ENCODE data around the gene LIX1.
"Not testable (repeated sequence)": the region's sequence is repeated elsewhere in the genome, so short reads cannot be mapped to it uniquely, and the experiment has no call there.

The LIX1 gene

GRCh38 chr5:97142521-97143254 lies at the start of gene LIX1:
Gene LIX1 (minus strand): TSS chr5:97142611. CDS start chr5:97142576, 35 bp downstream.
- H3K27me3 Mint-ChIP-seq, result peaks cover 5% of the 10 kb centered on the region
- no peaks in the 10 kb centered on the region for H3K9me3 Mint-ChIP-seq
- no peak within 1 kb of the TSS for H3K4me3 Mint-ChIP-seq
- no peaks in the 10 kb centered on the region for H3K36me3 Mint-ChIP-seq (ENCODE audit: low read depth)
- H3K27ac Mint-ChIP-seq, result no peak within 1 kb of the TSS
- no peaks in the 10 kb centered on the region for H3K4me1 Mint-ChIP-seq (ENCODE audit: low read depth)

- Mint-ChIP-seq H3K4me1 (ENCODE audit: low read depth) (peaks cover 5% of the 10 kb centered on the region), H3K27me3 (no peaks in the 10 kb centered on the region), H3K36me3 (ENCODE audit: low read depth) (no peaks in the 10 kb centered on the region), H3K4me3 (no peak overlapping the region), H3K27ac (no peak overlapping the region), H3K9me3 (peaks cover 11% of the 10 kb centered on the region)
These were observed 49.5 kb upstream of the LIX1 start for GRCh38 chr5:97191893-97192292.

- not testable (repeated sequence) for H3K4me1 Mint-ChIP-seq (ENCODE audit: low read depth); H3K4me3 Mint-ChIP-seq
These were observed 47.1 kb upstream of the LIX1 start for GRCh38 chr5:97189523-97189922.

GRCh38 chr5:97183930-97184213 lies 41.5 kb upstream of the LIX1 start:
- Mint-ChIP-seq H3K27me3 (no peaks in the 10 kb centered on the region), H3K36me3 (ENCODE audit: low read depth) (peaks cover 34% of the 10 kb centered on the region), H3K9me3 (peaks cover 5% of the 10 kb centered on the region), H3K27ac (peak overlapping the region; percentile 100), H3K4me1 (ENCODE audit: low read depth) (peaks cover 35% of the 10 kb centered on the region), H3K4me3 (peak overlapping the region; percentile 91)

More at GRCh38 chr5:97189523-97189922, 47.1 kb upstream of the LIX1 start:
- not testable (repeated sequence) for H3K27me3 Mint-ChIP-seq; H3K27ac Mint-ChIP-seq; H3K36me3 Mint-ChIP-seq (ENCODE audit: low read depth)
- peaks cover 14% of the 10 kb centered on the region for H3K9me3 Mint-ChIP-seq

GRCh38 chr5:97183100-97183929 lies 40.9 kb upstream of the LIX1 start, which contains the start of gene RIOK2:
Gene RIOK2 (minus strand): TSS chr5:97183247. CDS start chr5:97183191, 56 bp downstream.
- Mint-ChIP-seq H3K36me3 (ENCODE audit: low read depth) (peaks cover 40% of the 10 kb centered on the region), H3K9me3 (peaks cover 5% of the 10 kb centered on the region), H3K27ac (peak within 1 kb of the TSS; percentile 100), H3K4me1 (ENCODE audit: low read depth) (peaks cover 35% of the 10 kb centered on the region), H3K27me3 (no peaks in the 10 kb centered on the region), H3K4me3 (peak within 1 kb of the TSS; percentile 91)

- Mint-ChIP-seq H3K4me3 (peak overlapping the region; percentile 91), H3K9me3 (peaks cover 5% of the 10 kb centered on the region), H3K4me1 (ENCODE audit: low read depth) (peaks cover 39% of the 10 kb centered on the region), H3K27ac (peak overlapping the region; percentile 100), H3K36me3 (ENCODE audit: low read depth) (peaks cover 46% of the 10 kb centered on the region), H3K27me3 (no peaks in the 10 kb centered on the region)
These were observed 40.2 kb upstream of the LIX1 start for GRCh38 chr5:97182571-97183099.

GRCh38 chr5:97181856-97182545 lies 39.6 kb upstream of the LIX1 start:
- Mint-ChIP-seq H3K4me3 (peak overlapping the region; percentile 91), H3K4me1 (ENCODE audit: low read depth) (peaks cover 39% of the 10 kb centered on the region), H3K27me3 (no peaks in the 10 kb centered on the region), H3K27ac (peak overlapping the region; percentile 100), H3K36me3 (ENCODE audit: low read depth) (peaks cover 53% of the 10 kb centered on the region), H3K9me3 (peaks cover 5% of the 10 kb centered on the region)

- H3K36me3 Mint-ChIP-seq (ENCODE audit: low read depth), result peaks cover 64% of the 10 kb centered on the region
- H3K27ac Mint-ChIP-seq, H3K4me3 Mint-ChIP-seq, H3K9me3 Mint-ChIP-seq, H3K27me3 Mint-ChIP-seq: not testable (repeated sequence)
- peaks cover 36% of the 10 kb centered on the region for H3K4me1 Mint-ChIP-seq (ENCODE audit: low read depth)
These were observed 37.0 kb upstream of the LIX1 start for GRCh38 chr5:97179457-97179856.

GRCh38 chr5:97172227-97172626 lies 29.8 kb upstream of the LIX1 start:
- Mint-ChIP-seq H3K27ac (peak overlapping the region; percentile 65), H3K9me3 (no peaks in the 10 kb centered on the region), H3K27me3 (no peaks in the 10 kb centered on the region), H3K4me3 (no peak overlapping the region), H3K36me3 (ENCODE audit: low read depth) (peaks cover 69% of the 10 kb centered on the region), H3K4me1 (ENCODE audit: low read depth) (peaks cover 26% of the 10 kb centered on the region)

- Mint-ChIP-seq H3K36me3 (ENCODE audit: low read depth) (peaks cover 64% of the 10 kb centered on the region), H3K9me3 (no peaks in the 10 kb centered on the region), H3K4me1 (ENCODE audit: low read depth) (peaks cover 27% of the 10 kb centered on the region), H3K27me3 (no peaks in the 10 kb centered on the region), H3K27ac (peak overlapping the region; percentile 65), H3K4me3 (no peak overlapping the region)
These were observed 29.3 kb upstream of the LIX1 start for GRCh38 chr5:97171703-97172102.

GRCh38 chr5:97167435-97167834 lies 25.0 kb upstream of the LIX1 start:
- Mint-ChIP-seq H3K4me1 (ENCODE audit: low read depth) (peaks cover 27% of the 10 kb centered on the region), H3K27ac (peak overlapping the region; percentile 19), H3K36me3 (ENCODE audit: low read depth) (peaks cover 58% of the 10 kb centered on the region), H3K9me3 (no peaks in the 10 kb centered on the region), H3K27me3 (no peaks in the 10 kb centered on the region), H3K4me3 (no peak overlapping the region)

GRCh38 chr5:97165726-97166125 lies 23.3 kb upstream of the LIX1 start:
- no peak overlapping the region for H3K4me3 Mint-ChIP-seq
- peaks cover 17% of the 10 kb centered on the region for H3K4me1 Mint-ChIP-seq (ENCODE audit: low read depth)
- no peaks in the 10 kb centered on the region for H3K9me3 Mint-ChIP-seq
- no peaks in the 10 kb centered on the region for H3K27me3 Mint-ChIP-seq
- H3K27ac Mint-ChIP-seq, result peak overlapping the region; percentile 52
- peaks cover 58% of the 10 kb centered on the region for H3K36me3 Mint-ChIP-seq (ENCODE audit: low read depth)

GRCh38 chr5:97164846-97165245 lies 22.4 kb upstream of the LIX1 start:
- H3K27me3 Mint-ChIP-seq, result no peaks in the 10 kb centered on the region
- H3K27ac Mint-ChIP-seq, result no peak overlapping the region
- H3K36me3 Mint-ChIP-seq (ENCODE audit: low read depth), result peaks cover 60% of the 10 kb centered on the region
- peaks cover 17% of the 10 kb centered on the region for H3K4me1 Mint-ChIP-seq (ENCODE audit: low read depth)
- H3K9me3 Mint-ChIP-seq, result no peaks in the 10 kb centered on the region
- no peak overlapping the region for H3K4me3 Mint-ChIP-seq

GRCh38 chr5:97163790-97164285 lies 21.4 kb upstream of the LIX1 start:
- Mint-ChIP-seq H3K27ac (no peak overlapping the region), H3K36me3 (ENCODE audit: low read depth) (peaks cover 63% of the 10 kb centered on the region)

More at GRCh38 chr5:97163790-97164285, 21.4 kb upstream of the LIX1 start:
- Mint-ChIP-seq H3K27me3 (no peaks in the 10 kb centered on the region), H3K4me3 (no peak overlapping the region), H3K4me1 (ENCODE audit: low read depth) (peaks cover 17% of the 10 kb centered on the region), H3K9me3 (peaks cover under 1% of the 10 kb centered on the region)

Measured in stimulated activated naive CD8-positive, alpha-beta T cell treated with anti-CD3 and anti-CD28 coated beads, Interleukin-15, Interleukin-2, amounts not matched to agents 100 ng/mL and 50 ng/mL, for 24 hours (primary cell).